KOPT-K1 (cell line): ENCODE results near the gene KAT2B.

Experiments used
- H3K27ac ChIP-seq: fragments of 200-600 bp; sonication (generic); 2 replicates; pipeline ENCODE4 v1.5.1; 2016; ENCODE audit warnings: antibody characterized with exemption, mild to moderate bottlenecking, low read depth, low read length; ENCODE audit not compliant: poor library complexity, severe bottlenecking
- H3K36me3 ChIP-seq: fragments of 200-600 bp; sonication (generic); 2 replicates; pipeline ENCODE4 v1.5.1; 2017; ENCODE audit warnings: antibody characterized with exemption, mild to moderate bottlenecking, low read length, moderate library complexity; ENCODE audit not compliant: insufficient read depth
- H3K9me3 ChIP-seq: fragments of 200-600 bp; sonication (generic); 2 replicates; pipeline ENCODE4 v1.5.1; 2017; ENCODE audit warnings: antibody characterized with exemption, low read length, mild to moderate bottlenecking; ENCODE audit not compliant: insufficient read depth, poor library complexity, severe bottlenecking

The KAT2B gene

DNA sequence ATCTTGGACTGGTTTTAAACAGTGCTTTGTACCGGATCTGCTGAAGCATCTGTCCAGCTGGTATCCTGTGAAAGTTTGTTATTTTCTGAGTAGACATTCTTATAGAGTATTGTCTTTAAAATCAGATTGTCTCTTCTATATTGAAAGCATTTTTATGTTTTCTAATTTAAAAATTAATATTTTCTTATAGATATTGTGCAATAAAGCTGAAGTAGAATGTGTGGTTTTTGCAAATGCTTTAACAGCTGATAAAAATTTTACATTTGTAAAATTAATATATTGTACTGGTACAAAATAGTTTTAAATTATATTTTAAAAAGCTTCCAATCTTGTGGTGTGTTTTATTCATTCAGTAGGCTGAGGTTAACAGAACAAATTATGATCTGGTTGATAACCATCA lies 113.8 kb downstream of the KAT2B start:
- Histone ChIP-seq H3K27ac (no peak overlapping the region), H3K9me3 (no peaks in the 10 kb centered on the region), H3K36me3 (peaks cover 68% of the 10 kb centered on the region)

DNA sequence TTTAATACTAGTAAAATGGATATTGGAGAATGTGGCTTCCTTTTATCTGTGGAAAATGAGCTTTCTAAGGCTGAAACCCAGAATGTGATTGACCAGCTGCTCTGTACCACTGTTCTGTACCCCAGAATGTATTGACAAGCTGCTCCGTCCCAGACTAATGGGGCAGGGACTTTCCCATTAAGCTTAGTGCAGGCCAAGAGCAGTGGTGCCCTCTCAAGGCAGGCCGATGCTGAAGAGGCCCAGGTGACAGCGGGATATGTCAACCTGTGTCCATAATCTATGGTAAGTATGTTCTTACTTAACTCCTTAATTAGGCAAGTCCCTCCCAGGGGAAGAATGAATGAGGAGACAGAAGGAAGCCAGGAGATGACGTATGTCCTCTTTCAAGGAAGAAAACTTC lies 114.7 kb downstream of the KAT2B start:
- Histone ChIP-seq H3K27ac (no peak overlapping the region), H3K36me3 (peaks cover 77% of the 10 kb centered on the region), H3K9me3 (no peaks in the 10 kb centered on the region)

DNA sequence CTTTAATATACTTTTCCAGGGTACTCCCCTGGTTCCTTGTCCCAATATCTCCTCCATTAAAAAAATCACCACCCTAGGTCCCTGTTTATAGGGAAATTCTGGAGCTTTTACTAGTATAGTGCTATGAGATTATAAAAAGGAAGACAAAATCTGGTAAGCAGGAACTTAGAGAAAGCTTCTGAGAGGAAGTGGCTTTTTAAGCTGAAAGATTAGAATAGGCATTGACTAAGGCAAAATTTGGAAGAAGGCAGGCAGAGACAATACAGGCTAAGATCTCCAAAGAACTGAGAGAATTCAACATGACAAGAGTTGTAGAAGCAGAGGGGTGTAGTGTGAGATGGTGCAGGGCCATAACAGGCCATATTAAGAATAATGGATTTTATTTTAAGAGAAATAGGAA lies 120.0 kb downstream of the KAT2B start:
- H3K27ac ChIP-seq, result no peak overlapping the region
- no peaks in the 10 kb centered on the region for H3K9me3 ChIP-seq
- peaks cover 97% of the 10 kb centered on the region for H3K36me3 ChIP-seq

DNA sequence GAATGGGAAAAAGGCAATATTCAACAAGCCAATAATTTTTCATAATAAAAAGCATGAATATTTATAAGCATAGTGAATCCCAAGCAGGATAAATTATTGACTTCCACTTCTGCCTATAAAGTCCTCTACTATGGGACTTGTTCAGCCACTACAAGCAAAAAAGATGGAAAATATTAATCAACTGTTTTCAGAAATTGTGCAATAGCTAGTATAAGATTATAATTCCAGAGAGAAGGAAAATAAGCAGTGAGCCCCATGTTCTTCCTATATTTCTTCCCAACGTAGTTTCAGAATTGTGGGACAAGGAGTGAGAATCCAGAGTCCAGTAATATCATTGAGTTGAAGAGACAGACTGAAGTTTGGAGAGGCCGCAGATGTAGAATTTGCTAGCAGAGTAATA lies 121.5 kb downstream of the KAT2B start:
- H3K36me3 ChIP-seq, result peaks cover 99% of the 10 kb centered on the region
- H3K9me3 ChIP-seq, result no peaks in the 10 kb centered on the region
- no peak overlapping the region for H3K27ac ChIP-seq

DNA sequence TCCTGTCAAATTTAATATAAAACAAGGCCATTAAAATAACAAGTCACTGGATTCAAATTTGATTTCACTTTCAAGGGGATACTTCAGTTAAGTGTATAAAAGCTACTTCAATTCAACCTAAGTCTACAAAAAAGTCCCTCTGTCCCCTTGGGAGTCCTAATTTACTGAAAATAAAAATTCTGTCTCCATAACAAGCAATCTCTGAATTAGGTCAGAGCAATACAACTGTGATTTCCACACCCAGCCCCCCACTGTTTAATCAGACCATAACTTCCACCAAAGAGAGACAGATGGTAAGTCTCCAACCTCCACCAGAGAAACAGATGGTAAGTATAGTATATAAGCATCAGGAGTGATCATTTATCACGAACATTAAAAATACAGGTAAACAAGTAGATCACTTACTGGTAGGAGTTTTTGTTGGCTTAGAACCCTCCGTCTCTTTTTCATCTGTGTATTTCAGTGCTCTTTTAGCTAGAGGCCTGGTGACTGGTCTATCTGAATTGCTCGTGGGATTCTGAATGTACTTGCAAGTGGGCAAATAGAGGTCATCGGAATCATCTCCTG lies 133.7 kb downstream of the KAT2B start:
- Histone ChIP-seq H3K9me3 (no peaks in the 10 kb centered on the region), H3K27ac (no peak overlapping the region), H3K36me3 (peaks cover 98% of the 10 kb centered on the region)

DNA sequence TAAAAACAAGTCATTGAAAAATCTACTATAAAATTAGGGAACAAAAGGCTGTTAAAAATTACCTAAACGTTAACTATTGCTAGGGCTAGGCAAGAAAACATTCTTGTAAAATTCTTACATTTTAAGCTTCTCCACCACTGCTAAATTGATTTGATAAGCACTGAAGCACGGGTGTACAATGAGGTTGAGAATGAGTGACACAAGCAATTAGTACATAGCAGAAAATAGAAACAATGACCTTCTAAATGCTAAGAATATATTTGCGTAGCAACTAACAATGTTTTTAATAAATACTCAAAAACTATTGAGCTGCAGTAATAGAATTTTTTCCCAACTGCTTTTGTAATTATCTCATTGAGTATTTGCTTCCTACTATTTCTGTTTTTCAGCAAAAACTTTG lies 141.0 kb downstream of the KAT2B start:
- H3K36me3 ChIP-seq, result peaks cover 74% of the 10 kb centered on the region
- no peaks in the 10 kb centered on the region for H3K9me3 ChIP-seq
- no peak overlapping the region for H3K27ac ChIP-seq

DNA sequence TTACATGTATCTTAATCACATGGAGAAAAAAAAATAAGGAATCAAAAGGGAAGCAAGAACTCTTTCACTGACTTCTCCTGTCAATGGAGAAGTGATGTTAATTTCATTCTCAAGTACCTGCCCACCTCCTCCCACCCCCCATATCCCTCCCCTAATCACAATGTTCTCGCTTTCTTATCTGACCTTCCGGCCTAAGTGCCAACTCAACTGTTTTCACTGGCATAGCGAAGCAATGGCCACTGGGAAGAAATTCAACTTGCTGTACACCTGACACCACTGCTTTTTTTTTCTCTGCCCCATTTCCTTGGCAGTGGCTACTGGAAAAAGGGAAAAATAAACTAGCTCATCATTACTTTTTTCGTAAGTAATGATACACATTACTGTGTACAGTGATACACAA lies 142.0 kb downstream of the KAT2B start:
- no peak overlapping the region for H3K27ac ChIP-seq
- no peaks in the 10 kb centered on the region for H3K9me3 ChIP-seq
- H3K36me3 ChIP-seq, result peaks cover 65% of the 10 kb centered on the region

DNA sequence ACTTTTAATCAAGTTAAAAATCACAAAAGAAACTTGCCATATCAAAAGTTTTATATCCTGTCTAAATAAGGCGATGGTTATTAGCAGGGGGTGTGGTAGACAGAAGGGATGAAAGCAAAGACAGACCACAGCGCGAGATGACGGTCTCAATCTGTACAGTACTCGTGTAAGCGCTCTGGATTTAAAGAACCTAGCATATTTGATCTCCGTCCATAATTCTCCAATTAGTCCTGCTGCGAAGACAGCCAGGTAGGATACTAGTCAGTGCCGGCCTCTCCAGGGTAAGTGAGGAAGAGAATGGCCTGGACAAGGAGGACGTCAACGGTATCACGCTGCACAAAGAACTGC lies 145.1 kb downstream of the KAT2B start:
- no peaks in the 10 kb centered on the region for H3K9me3 ChIP-seq

DNA sequence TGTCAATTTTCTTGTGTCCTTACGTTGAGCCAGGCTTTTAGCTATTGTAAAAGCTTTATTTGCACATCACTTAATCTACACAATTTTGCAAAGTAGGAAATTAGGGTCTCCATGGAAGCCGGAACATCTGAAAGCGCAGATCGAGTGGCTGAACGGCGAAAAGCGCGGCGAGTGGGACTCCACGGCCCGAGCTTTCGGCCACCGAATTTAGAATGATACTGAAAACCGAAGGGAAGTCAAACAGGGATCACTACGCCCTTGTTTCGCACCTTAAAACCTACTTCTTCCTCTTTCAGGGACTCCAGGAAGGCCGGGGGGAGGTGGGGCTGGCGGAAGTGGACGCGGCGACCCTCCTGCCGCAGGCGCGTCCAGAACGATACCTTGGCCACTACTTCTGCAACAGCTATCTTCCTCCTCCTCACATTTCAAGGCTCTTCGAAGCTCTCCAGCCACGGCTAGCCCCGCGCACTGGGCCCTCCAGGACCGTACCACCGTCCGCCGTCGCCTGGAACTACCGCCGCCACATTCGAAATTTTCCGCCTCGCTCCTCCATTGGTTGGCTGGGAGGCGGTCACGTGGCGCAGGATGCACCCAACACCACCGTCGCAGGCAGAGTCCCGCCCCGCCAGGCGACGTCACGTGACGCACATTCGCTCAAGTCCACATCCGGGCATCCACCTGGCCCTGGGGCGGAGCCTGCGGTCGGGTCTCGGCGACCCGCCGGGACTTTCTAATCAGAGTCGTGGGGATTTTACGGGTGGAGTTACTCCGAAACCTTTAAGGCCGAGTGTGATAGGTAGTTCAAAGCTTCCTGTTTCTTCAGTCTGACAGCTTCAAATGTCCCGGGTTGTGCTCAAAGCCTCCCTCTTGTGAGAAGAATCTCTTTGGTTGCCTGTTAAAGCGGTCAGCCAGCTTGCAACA lies 145.7 kb downstream of the KAT2B start, which contains the start of gene SGO1:
Gene SGO1 (minus strand): TSS at position 528 of the 921 bp plus-strand sequence. CDS start 2,179 bp downstream, outside the sequence.
- peak within 1 kb of the TSS; percentile 90 for H3K27ac ChIP-seq
- peaks cover 29% of the 10 kb centered on the region for H3K36me3 ChIP-seq
- H3K9me3 ChIP-seq, result no peaks in the 10 kb centered on the region

More for the DNA sequence above, 145.1 kb downstream of the KAT2B start:
- Histone ChIP-seq H3K27ac (peak overlapping the region; percentile 90), H3K36me3 (peaks cover 35% of the 10 kb centered on the region)

DNA sequence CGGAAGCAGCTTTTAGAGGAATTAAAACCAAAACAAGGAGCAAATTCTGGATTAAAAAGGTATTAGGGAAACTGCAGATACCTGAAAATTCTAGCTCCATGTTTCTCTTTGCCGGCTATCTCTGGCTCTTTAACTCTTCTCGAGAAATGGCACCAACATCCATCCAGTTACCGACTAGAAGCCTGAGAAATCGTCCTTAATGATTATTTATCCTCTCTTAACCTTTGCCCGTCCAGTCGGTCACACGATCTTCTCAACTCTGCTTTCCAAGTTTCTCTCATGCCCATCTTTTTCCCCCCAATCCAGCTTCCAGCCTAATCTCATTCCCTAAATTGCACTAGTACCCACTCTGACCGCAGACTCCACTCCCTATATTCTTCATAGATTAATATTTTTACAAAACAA lies 146.4 kb downstream of the KAT2B start:
- Histone ChIP-seq H3K27ac (peak overlapping the region; percentile 90), H3K36me3 (peaks cover 22% of the 10 kb centered on the region), H3K9me3 (no peaks in the 10 kb centered on the region)

DNA sequence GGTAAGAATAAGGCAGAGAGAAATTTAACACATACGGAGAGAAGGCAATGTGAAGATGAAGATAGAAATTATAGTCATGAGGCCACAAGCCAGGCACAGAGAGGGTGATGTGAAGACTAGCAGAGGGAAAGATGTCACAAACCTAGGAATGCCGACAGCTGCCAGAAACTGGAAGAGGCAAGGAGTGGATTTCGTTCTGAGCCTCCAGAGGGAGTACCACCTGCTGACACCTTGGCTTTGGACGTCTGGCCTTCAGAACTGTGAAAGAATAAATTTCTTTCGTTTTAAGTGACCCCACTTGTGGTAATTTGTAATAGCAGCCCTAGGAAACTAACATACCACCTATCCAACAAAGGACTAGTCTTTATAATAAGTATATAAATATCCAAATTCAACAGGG lies 150.7 kb downstream of the KAT2B start:
- H3K36me3 ChIP-seq, result no peaks in the 10 kb centered on the region
- no peaks in the 10 kb centered on the region for H3K9me3 ChIP-seq
- no peak overlapping the region for H3K27ac ChIP-seq

DNA sequence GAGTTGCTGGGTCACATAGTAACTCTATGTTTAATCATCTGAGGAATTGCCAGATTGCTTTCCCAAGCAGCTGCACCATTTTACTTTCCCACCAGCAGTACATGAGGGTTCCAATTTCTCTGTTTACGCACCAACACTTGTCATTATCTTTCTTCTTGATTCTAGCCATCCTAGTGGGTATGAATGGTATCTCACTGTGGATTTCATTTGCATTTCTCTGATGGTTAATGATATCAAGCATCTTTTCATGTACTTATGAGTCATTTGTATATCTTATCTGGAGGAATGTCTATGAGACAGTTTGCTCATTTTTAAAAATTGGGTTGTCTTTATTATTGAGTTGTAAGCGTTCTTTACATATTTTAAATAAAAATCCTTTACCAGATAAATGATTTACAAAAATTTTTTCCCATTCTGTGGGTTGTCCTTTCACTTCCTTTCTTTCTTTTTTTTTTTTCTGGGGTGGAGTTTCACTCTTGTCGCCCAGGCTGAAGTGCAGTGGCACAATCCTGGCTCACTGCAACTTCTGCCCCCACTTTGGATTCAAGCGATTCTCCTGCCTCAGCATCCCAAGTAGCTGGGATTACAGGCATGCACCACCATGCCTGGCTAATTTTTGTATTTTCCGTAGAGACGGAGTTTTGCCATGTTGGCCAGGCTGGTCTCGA lies 154.7 kb downstream of the KAT2B start:
- Histone ChIP-seq H3K9me3 (no peaks in the 10 kb centered on the region), H3K27ac (no peak overlapping the region), H3K36me3 (no peaks in the 10 kb centered on the region)

DNA sequence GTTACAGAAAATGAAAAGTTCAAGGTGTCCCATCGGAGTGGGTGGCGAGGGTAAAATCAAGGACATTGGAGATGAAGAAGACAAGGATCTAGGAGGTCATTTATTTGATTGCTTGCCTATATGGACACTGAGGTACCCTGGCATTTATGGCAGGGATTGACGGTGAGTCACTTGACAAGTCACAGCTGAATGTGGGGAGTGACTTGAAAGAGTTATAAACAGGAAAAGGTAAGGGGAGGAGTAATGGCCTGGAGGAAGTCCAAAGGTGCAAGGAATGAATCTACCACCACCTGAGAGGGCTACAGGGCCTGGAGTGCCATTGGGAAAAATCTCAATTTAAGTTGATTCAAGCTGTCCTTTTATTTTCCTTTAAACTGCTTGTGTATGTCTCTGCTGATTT lies 157.5 kb downstream of the KAT2B start:
- Histone ChIP-seq H3K9me3 (no peaks in the 10 kb centered on the region), H3K36me3 (no peaks in the 10 kb centered on the region), H3K27ac (no peak overlapping the region)

DNA sequence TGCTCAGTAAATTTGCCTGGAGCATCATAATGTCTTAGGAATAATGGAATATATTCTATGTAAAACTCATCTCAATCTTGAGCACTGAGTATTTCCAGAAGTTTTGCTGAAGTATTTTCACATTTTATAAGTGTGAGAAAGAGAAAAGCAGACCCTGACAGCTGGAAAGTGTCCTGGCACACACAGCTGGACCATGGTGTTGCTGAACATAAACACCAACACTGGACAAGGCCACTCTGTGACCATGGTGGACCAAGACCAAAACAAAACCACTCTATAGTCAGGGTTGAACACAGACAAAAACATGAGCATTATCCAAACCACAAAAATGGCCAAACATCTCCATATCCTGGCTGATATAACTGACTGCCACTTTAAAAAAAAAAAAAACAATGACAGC lies 160.9 kb downstream of the KAT2B start:
- Histone ChIP-seq H3K27ac (no peak overlapping the region), H3K9me3 (peaks cover 5% of the 10 kb centered on the region), H3K36me3 (no peaks in the 10 kb centered on the region)
